HEK293 (cell line): ENCODE results near the gene GTF2H4.

Experiments used
- CTCF ChIA-PET: fragments of 350-600 bp; formaldehyde crosslinking; extraction: SDS; loops from one replicate; lab custom pipeline; 2021; ENCODE audit warnings: antibody characterized with exemption; lab: Yijun Ruan, JAX
- POLR2A ChIA-PET: fragments of 300-600 bp; formaldehyde crosslinking; extraction: SDS; loops from one replicate; lab custom pipeline; 2020; ENCODE audit warnings: antibody characterized with exemption, inconsistent platforms; lab: Yijun Ruan, JAX
- H3K27ac ChIP-seq: fragments of 200-500 bp; sonication (Bioruptor generic); 2 replicates; pipeline ENCODE4 v1.5.1; 2014; ENCODE audit warnings: low read depth, low read length, control low read depth, inconsistent platforms; ENCODE audit errors: extremely low read depth
- H3K36me3 ChIP-seq, 2 experiments: fragments of 200-500 bp in 1 of 2; sonication (Bioruptor generic) in 1 of 2; 1 replicate in 1 of 2; 2 replicates in 1 of 2; pipeline ENCODE4 v1.5.1; 2014 to 2017; ENCODE audit warnings: inconsistent platforms in 2 of 2, low read length in 2 of 2; ENCODE audit not compliant: control insufficient read depth in 2 of 2, insufficient read depth in 1 of 2
- H3K4me1 ChIP-seq: fragments of 200-500 bp; sonication (Bioruptor generic); 2 replicates; pipeline ENCODE4 v1.5.1; 2014; ENCODE audit warnings: mild to moderate bottlenecking, low read length, inconsistent platforms; ENCODE audit not compliant: control insufficient read depth, insufficient read depth
- H3K4me3 ChIP-seq: 2 replicates; pipeline ENCODE4 v1.5.1; 2011; ENCODE audit warnings: low read depth, mild to moderate bottlenecking, control low read depth, low read length, moderate library complexity
- H3K9me3 ChIP-seq: fragments of 200-500 bp; sonication (Bioruptor generic); 2 replicates; pipeline ENCODE4 v1.5.1; 2014; ENCODE audit warnings: low read depth, low read length, inconsistent platforms; ENCODE audit not compliant: control insufficient read depth, insufficient read depth
- KLF16 ChIP-seq: fragments of 450-650 bp; formaldehyde crosslinking; IDR thresholded peaks from 2 replicates; pipeline ENCODE4 v1.5.1; 2017; ENCODE audit warnings: missing biosample characterization, missing genetic modification characterization
- ZBTB20 ChIP-seq: fragments of 450-650 bp; formaldehyde crosslinking; IDR thresholded peaks from 2 replicates; pipeline ENCODE4 v1.5.1; 2016; ENCODE audit warnings: missing biosample characterization, missing genetic modification characterization
- ZBTB6 ChIP-seq: fragments of 450-650 bp; formaldehyde crosslinking; IDR thresholded peaks from 2 replicates; pipeline ENCODE4 v1.5.1; 2017; ENCODE audit warnings: missing biosample characterization, missing genetic modification characterization
- ZBTB8A ChIP-seq: fragments of 450-650 bp; formaldehyde crosslinking; IDR thresholded peaks from 2 replicates; pipeline ENCODE4 v1.5.1; 2016; ENCODE audit warnings: missing biosample characterization, missing genetic modification characterization
- ZFHX2 ChIP-seq: fragments of 450-650 bp; formaldehyde crosslinking; conservative IDR thresholded peaks from 2 replicates; pipeline ENCODE4 v1.5.1; 2016; ENCODE audit warnings: missing biosample characterization, missing genetic modification characterization
- ZNF10 ChIP-seq: fragments of 450-650 bp; formaldehyde crosslinking; IDR thresholded peaks from 2 replicates; pipeline ENCODE4 v1.5.1; 2017; ENCODE audit warnings: missing biosample characterization, missing genetic modification characterization
- ZNF157 ChIP-seq: fragments of 450-650 bp; formaldehyde crosslinking; IDR thresholded peaks from 2 replicates; pipeline ENCODE4 v1.5.1; 2016; ENCODE audit warnings: missing biosample characterization, missing genetic modification characterization
- ZNF169 ChIP-seq: fragments of 450-650 bp; formaldehyde crosslinking; IDR thresholded peaks from 2 replicates; pipeline ENCODE4 v1.5.1; 2016; ENCODE audit warnings: missing biosample characterization, missing genetic modification characterization
- ZNF223 ChIP-seq: fragments of 450-650 bp; formaldehyde crosslinking; IDR thresholded peaks from 2 replicates; pipeline ENCODE4 v1.5.1; 2016; ENCODE audit warnings: missing biosample characterization, missing genetic modification characterization
- ZNF239 ChIP-seq: fragments of 450-650 bp; formaldehyde crosslinking; IDR thresholded peaks from 2 replicates; pipeline ENCODE4 v1.5.1; 2016; ENCODE audit warnings: missing biosample characterization, missing genetic modification characterization
- ZNF311 ChIP-seq: fragments of 450-650 bp; formaldehyde crosslinking; IDR thresholded peaks from 2 replicates; pipeline ENCODE4 v1.5.1; 2017; ENCODE audit warnings: missing biosample characterization, missing genetic modification characterization, borderline replicate concordance
- ZNF404 ChIP-seq: fragments of 450-650 bp; formaldehyde crosslinking; IDR thresholded peaks from 2 replicates; pipeline ENCODE4 v1.5.1; 2017; ENCODE audit warnings: missing biosample characterization, missing genetic modification characterization
- ZNF416 ChIP-seq: fragments of 450-650 bp; formaldehyde crosslinking; IDR thresholded peaks from 2 replicates; pipeline ENCODE4 v1.5.1; 2016; ENCODE audit warnings: missing biosample characterization, missing genetic modification characterization
- ZNF426 ChIP-seq: fragments of 450-650 bp; formaldehyde crosslinking; IDR thresholded peaks from 2 replicates; pipeline ENCODE4 v1.5.1; 2017; ENCODE audit warnings: missing biosample characterization, missing genetic modification characterization, mild to moderate bottlenecking, inconsistent platforms, moderate library complexity
- ZNF521 ChIP-seq: fragments of 450-650 bp; formaldehyde crosslinking; IDR thresholded peaks from 2 replicates; pipeline ENCODE4 v1.5.1; 2017; ENCODE audit warnings: missing biosample characterization, mild to moderate bottlenecking, missing genetic modification characterization
- ZNF654 ChIP-seq: fragments of 450-650 bp; formaldehyde crosslinking; IDR thresholded peaks from 2 replicates; pipeline ENCODE4 v1.5.1; 2016; ENCODE audit warnings: low read depth, missing biosample characterization, missing genetic modification characterization
- ZNF747 ChIP-seq: fragments of 450-650 bp; formaldehyde crosslinking; IDR thresholded peaks from 2 replicates; pipeline ENCODE4 v1.5.1; 2016; ENCODE audit warnings: missing biosample characterization, missing genetic modification characterization
- ZNF830 ChIP-seq: fragments of 450-650 bp; IDR thresholded peaks from 2 replicates; pipeline ENCODE4 v1.5.0; 2018; ENCODE audit warnings: missing biosample characterization, missing genetic modification characterization, low read depth, mild to moderate bottlenecking, moderate library complexity
- TF ChIP-seq, protein P1 (sequence below): sonication (generic); formaldehyde crosslinking; IDR thresholded peaks from 2 replicates; pipeline ENCODE4 v1.8.1; 2022; ENCODE audit warnings: mild to moderate bottlenecking, moderate library complexity, missing genetic modification reagents
- TF ChIP-seq, protein P2 (sequence below): fragments of 450-650 bp; formaldehyde crosslinking; IDR thresholded peaks from 2 replicates; pipeline ENCODE4 v1.5.1; 2017; ENCODE audit warnings: missing biosample characterization, missing genetic modification characterization
- TF ChIP-seq, protein P3 (sequence below): fragments of 450-650 bp; formaldehyde crosslinking; IDR thresholded peaks from 2 replicates; pipeline ENCODE4 v1.5.1; 2016; ENCODE audit warnings: missing biosample characterization, missing genetic modification characterization
- TF ChIP-seq, protein P4 (sequence below): fragments of 450-650 bp; formaldehyde crosslinking; IDR thresholded peaks from 2 replicates; pipeline ENCODE4 v1.5.1; 2016; ENCODE audit warnings: missing biosample characterization, missing genetic modification characterization, borderline replicate concordance

GTF2H4 gene

GRCh38 chr6:30914854-30915590 lies 7.0 kb downstream of the GTF2H4 start:
- POLR2A ChIA-PET, result interaction anchor here (0.8 to 2.9 kb wide), 10 partner anchors 11 to 194 kb away, joined by 3 to 24 read pairs (median 4); partner anchors contain the start of genes DDR1 and IER3
- peaks cover 36 to 82% of the 10 kb centered on the region in 2 experiments for H3K36me3 ChIP-seq
- peak overlapping the region; percentile 85 for H3K27ac ChIP-seq
- H3K9me3 ChIP-seq, result no peaks in the 10 kb centered on the region
- peak overlapping the region; percentile 45 for H3K4me3 ChIP-seq
- CTCF ChIA-PET, result interaction anchor here (0.5 to 9.9 kb wide), 37 partner anchors 9 to 452 kb away, joined by 3 to 206 read pairs (median 5); partner anchors contain the start of gene MUCL3
- TF ChIP-seq KLF16 (tag by site-specific recombination) (no peak), ZNF426 (tag by site-specific recombination) (no peak), ZNF521 (no peak), ZNF830 (tag by site-specific recombination) (no peak)
- TF ChIP-seq, protein P1, sequence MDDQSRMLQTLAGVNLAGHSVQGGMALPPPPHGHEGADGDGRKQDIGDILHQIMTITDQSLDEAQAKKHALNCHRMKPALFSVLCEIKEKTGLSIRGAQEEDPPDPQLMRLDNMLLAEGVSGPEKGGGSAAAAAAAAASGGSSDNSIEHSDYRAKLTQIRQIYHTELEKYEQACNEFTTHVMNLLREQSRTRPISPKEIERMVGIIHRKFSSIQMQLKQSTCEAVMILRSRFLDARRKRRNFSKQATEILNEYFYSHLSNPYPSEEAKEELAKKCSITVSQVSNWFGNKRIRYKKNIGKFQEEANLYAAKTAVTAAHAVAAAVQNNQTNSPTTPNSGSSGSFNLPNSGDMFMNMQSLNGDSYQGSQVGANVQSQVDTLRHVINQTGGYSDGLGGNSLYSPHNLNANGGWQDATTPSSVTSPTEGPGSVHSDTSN (CRISPR knock-in tag), result 0 out of 2 replicates have a peak, but pooled peaks have one; percentile 26
- peaks cover 6% of the 10 kb centered on the region for H3K4me1 ChIP-seq

GRCh38 chr6:30915591-30915946 lies 7.6 kb downstream of the GTF2H4 start:
- CTCF ChIA-PET, result interaction anchor here (0.5 to 9.9 kb wide), 45 partner anchors 10 to 424 kb away, joined by 3 to 206 read pairs (median 5); partner anchors contain the start of genes MUCL3 and TCF19
- no peak overlapping the region for H3K4me3 ChIP-seq
- H3K9me3 ChIP-seq, result no peaks in the 10 kb centered on the region
- peaks cover 35 to 82% of the 10 kb centered on the region in 2 experiments for H3K36me3 ChIP-seq
- H3K4me1 ChIP-seq, result peaks cover 6% of the 10 kb centered on the region
- POLR2A ChIA-PET, result interaction anchor here (0.6 to 2.9 kb wide), 9 partner anchors 11 to 193 kb away, joined by 3 to 24 read pairs (median 4); partner anchors contain the start of genes DDR1 and IER3
- H3K27ac ChIP-seq, result no peak overlapping the region; the same call in 1 of the 2 replicates
- no peak for TF ChIP-seq ZNF239 (tag by site-specific recombination)
- no peak for TF ChIP-seq ZNF10
- no peak for TF ChIP-seq ZNF223
- TF ChIP-seq, protein P2, sequence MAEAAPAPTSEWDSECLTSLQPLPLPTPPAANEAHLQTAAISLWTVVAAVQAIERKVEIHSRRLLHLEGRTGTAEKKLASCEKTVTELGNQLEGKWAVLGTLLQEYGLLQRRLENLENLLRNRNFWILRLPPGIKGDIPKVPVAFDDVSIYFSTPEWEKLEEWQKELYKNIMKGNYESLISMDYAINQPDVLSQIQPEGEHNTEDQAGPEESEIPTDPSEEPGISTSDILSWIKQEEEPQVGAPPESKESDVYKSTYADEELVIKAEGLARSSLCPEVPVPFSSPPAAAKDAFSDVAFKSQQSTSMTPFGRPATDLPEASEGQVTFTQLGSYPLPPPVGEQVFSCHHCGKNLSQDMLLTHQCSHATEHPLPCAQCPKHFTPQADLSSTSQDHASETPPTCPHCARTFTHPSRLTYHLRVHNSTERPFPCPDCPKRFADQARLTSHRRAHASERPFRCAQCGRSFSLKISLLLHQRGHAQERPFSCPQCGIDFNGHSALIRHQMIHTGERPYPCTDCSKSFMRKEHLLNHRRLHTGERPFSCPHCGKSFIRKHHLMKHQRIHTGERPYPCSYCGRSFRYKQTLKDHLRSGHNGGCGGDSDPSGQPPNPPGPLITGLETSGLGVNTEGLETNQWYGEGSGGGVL, result no peak
- no peak for TF ChIP-seq ZNF169 (tag by site-specific recombination)
- TF ChIP-seq ZBTB20 (tag by site-specific recombination), result no peak
- no peak for TF ChIP-seq ZNF426 (tag by site-specific recombination)
- no peak for TF ChIP-seq ZNF416 (tag by site-specific recombination)
- peak; percentile 94 for TF ChIP-seq ZNF654 (tag by site-specific recombination)
- TF ChIP-seq, protein P3, sequence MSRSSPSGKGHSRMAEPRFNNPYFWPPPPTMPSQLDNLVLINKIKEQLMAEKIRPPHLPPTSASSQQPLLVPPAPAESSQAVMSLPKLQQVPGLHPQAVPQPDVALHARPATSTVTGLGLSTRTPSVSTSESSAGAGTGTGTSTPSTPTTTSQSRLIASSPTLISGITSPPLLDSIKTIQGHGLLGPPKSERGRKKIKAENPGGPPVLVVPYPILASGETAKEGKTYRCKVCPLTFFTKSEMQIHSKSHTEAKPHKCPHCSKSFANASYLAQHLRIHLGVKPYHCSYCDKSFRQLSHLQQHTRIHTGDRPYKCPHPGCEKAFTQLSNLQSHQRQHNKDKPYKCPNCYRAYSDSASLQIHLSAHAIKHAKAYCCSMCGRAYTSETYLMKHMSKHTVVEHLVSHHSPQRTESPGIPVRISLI (tag by site-specific recombination), result peak; percentile 69
- no peak for TF ChIP-seq ZNF157
- no peak for TF ChIP-seq ZNF404
- no peak for TF ChIP-seq ZFHX2
- no peak for TF ChIP-seq ZNF311
- no peak for TF ChIP-seq ZBTB6 (tag by site-specific recombination)
- TF ChIP-seq, protein P4, sequence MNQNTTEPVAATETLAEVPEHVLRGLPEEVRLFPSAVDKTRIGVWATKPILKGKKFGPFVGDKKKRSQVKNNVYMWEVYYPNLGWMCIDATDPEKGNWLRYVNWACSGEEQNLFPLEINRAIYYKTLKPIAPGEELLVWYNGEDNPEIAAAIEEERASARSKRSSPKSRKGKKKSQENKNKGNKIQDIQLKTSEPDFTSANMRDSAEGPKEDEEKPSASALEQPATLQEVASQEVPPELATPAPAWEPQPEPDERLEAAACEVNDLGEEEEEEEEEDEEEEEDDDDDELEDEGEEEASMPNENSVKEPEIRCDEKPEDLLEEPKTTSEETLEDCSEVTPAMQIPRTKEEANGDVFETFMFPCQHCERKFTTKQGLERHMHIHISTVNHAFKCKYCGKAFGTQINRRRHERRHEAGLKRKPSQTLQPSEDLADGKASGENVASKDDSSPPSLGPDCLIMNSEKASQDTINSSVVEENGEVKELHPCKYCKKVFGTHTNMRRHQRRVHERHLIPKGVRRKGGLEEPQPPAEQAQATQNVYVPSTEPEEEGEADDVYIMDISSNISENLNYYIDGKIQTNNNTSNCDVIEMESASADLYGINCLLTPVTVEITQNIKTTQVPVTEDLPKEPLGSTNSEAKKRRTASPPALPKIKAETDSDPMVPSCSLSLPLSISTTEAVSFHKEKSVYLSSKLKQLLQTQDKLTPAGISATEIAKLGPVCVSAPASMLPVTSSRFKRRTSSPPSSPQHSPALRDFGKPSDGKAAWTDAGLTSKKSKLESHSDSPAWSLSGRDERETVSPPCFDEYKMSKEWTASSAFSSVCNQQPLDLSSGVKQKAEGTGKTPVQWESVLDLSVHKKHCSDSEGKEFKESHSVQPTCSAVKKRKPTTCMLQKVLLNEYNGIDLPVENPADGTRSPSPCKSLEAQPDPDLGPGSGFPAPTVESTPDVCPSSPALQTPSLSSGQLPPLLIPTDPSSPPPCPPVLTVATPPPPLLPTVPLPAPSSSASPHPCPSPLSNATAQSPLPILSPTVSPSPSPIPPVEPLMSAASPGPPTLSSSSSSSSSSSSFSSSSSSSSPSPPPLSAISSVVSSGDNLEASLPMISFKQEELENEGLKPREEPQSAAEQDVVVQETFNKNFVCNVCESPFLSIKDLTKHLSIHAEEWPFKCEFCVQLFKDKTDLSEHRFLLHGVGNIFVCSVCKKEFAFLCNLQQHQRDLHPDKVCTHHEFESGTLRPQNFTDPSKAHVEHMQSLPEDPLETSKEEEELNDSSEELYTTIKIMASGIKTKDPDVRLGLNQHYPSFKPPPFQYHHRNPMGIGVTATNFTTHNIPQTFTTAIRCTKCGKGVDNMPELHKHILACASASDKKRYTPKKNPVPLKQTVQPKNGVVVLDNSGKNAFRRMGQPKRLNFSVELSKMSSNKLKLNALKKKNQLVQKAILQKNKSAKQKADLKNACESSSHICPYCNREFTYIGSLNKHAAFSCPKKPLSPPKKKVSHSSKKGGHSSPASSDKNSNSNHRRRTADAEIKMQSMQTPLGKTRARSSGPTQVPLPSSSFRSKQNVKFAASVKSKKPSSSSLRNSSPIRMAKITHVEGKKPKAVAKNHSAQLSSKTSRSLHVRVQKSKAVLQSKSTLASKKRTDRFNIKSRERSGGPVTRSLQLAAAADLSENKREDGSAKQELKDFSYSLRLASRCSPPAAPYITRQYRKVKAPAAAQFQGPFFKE, result no peak
- TF ChIP-seq ZBTB8A (tag by site-specific recombination), result no peak
- no peak for TF ChIP-seq ZNF747 (tag by site-specific recombination)
